Duodenal mucosa (tissue), 2 donors: ENCODE data around the gene FSIP1.

Experiments
- H3K27ac ChIP-seq: one replicate; pipeline ENCODE4 v1.7.0; 2013; ENCODE audit warnings: low read depth, low read length
- H3K27me3 ChIP-seq, 2 donors: one replicate each; pipeline ENCODE4 v1.7.0; 2013; ENCODE audit warnings: low read length in 2 of 2, control low read depth in 1 of 2; ENCODE audit not compliant: insufficient read depth in 2 of 2, control insufficient read depth in 1 of 2
- H3K36me3 ChIP-seq, 2 donors: one replicate each; pipeline ENCODE4 v1.7.0; 2013; ENCODE audit warnings: low read length in 2 of 2, control low read depth in 1 of 2; ENCODE audit not compliant: insufficient read depth in 2 of 2, control insufficient read depth in 1 of 2
- H3K4me1 ChIP-seq, 2 donors: one replicate each; pipeline ENCODE4 v1.7.0; 2013; ENCODE audit warnings: low read length in 2 of 2, control low read depth in 1 of 2; ENCODE audit not compliant: insufficient read depth in 2 of 2, control insufficient read depth in 1 of 2
- H3K4me3 ChIP-seq, 2 donors: one replicate each; pipeline ENCODE4 v1.7.0; 2013; ENCODE audit warnings: low read length in 2 of 2, low read depth in 1 of 2
- H3K9ac ChIP-seq, 2 donors: one replicate each; pipeline ENCODE4 v1.7.0; 2013; ENCODE audit warnings: low read length in 2 of 2, low read depth in 1 of 2
- H3K9me3 ChIP-seq, 2 donors: one replicate each; pipeline ENCODE4 v1.7.0; 2013; ENCODE audit warnings: low read length in 2 of 2, control low read depth in 1 of 2; ENCODE audit not compliant: control insufficient read depth in 1 of 2

The FSIP1 gene

DNA sequence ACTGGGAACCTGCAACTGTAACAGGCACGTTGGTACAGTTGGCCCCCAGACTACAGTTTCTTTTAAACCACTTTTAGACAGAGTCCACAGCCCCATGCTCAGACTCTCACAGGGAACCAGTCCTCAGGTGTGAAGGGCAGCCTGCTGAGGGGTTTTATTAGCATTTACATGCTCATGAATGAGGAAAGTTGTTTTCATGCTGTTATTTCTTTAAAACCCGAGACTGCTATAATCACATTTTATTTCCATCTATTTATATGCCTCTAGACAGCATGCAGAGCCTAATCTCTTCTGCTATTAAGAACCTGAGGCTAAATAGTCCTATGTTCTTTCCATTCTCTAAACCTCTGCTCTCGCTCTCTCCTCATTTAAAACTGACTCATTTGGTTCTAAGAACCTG lies 26.3 kb upstream of the FSIP1 start:
- no peaks in the 10 kb centered on the region for H3K36me3 ChIP-seq
- no peak overlapping the region for H3K9ac ChIP-seq
- H3K4me3 ChIP-seq = no peak overlapping the region
- H3K27me3 ChIP-seq = no peaks in the 10 kb centered on the region
- H3K9me3 ChIP-seq = no peaks in the 10 kb centered on the region
- H3K4me1 ChIP-seq = no peaks in the 10 kb centered on the region
- no peak overlapping the region for H3K27ac ChIP-seq

DNA sequence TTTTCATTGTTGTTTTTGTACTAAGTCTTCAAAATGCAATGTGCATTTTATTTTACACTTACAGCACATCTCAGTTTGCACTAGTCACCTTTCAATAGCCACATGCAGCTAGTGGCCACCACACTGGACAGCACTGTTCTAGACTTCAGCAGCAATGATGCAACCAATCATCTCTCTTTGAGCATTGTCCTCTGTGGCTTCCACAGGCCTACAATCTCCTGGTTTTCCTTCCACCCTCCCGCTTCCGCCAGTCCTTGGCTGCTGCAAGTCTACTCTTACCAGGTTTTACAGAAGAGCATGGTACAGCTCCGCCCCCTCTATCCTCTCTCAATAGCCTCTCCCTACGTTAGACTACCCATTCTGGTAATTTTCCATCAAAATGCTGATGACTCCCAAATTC lies 25.1 kb upstream of the FSIP1 start:
- H3K27ac ChIP-seq = no peak overlapping the region
- no peak overlapping the region for H3K4me3 ChIP-seq
- no peaks in the 10 kb centered on the region for H3K9me3 ChIP-seq
- no peaks in the 10 kb centered on the region for H3K4me1 ChIP-seq
- no peaks in the 10 kb centered on the region for H3K36me3 ChIP-seq
- no peak overlapping the region for H3K9ac ChIP-seq
- H3K27me3 ChIP-seq = no peaks in the 10 kb centered on the region

- no peaks in the 10 kb centered on the region for H3K27me3 ChIP-seq
- no peaks in the 10 kb centered on the region for H3K9me3 ChIP-seq
- H3K4me3 ChIP-seq = no peak overlapping the region
- no peak overlapping the region for H3K27ac ChIP-seq
- H3K9ac ChIP-seq = no peak overlapping the region
- no peaks in the 10 kb centered on the region for H3K4me1 ChIP-seq
- no peaks in the 10 kb centered on the region for H3K36me3 ChIP-seq
Measured at GRCh38 chr15:39804026-39804425, 21.4 kb upstream of the FSIP1 start.

DNA sequence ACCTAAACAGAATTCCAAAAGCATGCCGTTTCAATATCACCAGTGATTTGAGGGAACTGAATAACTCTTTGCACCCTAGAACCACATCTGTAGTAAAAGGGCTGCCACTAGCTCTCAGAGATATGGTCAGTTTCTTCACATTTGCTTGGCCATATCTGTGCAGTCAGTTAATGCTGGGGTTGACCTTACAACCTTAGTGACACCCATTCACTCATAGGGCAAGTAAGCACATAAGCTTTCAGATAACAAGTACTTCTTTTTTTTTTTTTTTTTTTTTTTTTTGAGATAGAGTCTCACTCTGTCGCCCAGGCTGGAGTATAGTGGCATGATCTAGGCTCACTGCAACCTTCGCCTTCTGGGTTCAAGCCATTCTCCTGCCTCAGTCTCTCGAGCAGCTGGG lies 20.4 kb upstream of the FSIP1 start:
- no peak overlapping the region for H3K27ac ChIP-seq
- no peaks in the 10 kb centered on the region for H3K4me1 ChIP-seq
- H3K9me3 ChIP-seq = no peaks in the 10 kb centered on the region
- H3K9ac ChIP-seq = no peak overlapping the region
- no peak overlapping the region for H3K4me3 ChIP-seq
- no peaks in the 10 kb centered on the region for H3K36me3 ChIP-seq
- H3K27me3 ChIP-seq = no peaks in the 10 kb centered on the region

DNA sequence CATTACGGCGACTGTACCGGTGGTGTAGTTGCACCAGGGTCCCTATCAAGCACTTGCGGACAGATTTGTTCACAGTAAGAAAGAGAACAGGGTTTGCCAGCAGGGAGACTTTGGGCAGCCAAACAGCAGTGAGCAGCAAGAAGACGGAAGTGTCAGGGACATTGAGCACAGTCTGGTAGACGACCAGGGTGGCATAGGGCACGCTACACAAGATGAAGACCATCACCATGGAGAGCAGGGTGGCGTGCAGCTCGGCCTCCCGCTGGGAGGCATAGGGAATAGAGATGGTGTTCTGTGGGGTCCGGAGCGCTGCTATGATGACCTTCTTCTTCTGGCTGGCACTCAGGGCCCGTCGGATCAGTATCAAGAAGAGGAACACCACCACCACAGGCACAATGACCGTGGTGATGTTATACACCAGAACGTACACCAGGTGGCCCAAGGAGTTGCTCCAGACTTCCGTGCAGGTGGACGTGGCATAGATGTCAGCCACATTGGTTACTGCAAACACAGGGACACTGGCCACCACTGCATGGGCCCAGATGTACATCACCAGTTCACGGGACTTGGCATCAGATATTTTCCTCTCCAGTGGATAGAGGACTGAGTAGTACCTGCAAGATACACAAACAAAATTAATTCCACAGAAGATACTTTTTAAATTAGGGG lies 19.1 kb upstream of the FSIP1 start:
- Histone ChIP-seq H3K27ac (no peak overlapping the region), H3K4me1 (no peaks in the 10 kb centered on the region), H3K27me3 (no peaks in the 10 kb centered on the region), H3K4me3 (no peak overlapping the region), H3K9me3 (no peaks in the 10 kb centered on the region), H3K36me3 (no peaks in the 10 kb centered on the region), H3K9ac (no peak overlapping the region)

- Histone ChIP-seq H3K9ac (no peak overlapping the region), H3K27me3 (no peaks in the 10 kb centered on the region), H3K4me1 (no peaks in the 10 kb centered on the region), H3K36me3 (no peaks in the 10 kb centered on the region), H3K4me3 (no peak overlapping the region), H3K9me3 (no peaks in the 10 kb centered on the region), H3K27ac (no peak overlapping the region)
Measured at GRCh38 chr15:39799552-39800011, 16.9 kb upstream of the FSIP1 start.

DNA sequence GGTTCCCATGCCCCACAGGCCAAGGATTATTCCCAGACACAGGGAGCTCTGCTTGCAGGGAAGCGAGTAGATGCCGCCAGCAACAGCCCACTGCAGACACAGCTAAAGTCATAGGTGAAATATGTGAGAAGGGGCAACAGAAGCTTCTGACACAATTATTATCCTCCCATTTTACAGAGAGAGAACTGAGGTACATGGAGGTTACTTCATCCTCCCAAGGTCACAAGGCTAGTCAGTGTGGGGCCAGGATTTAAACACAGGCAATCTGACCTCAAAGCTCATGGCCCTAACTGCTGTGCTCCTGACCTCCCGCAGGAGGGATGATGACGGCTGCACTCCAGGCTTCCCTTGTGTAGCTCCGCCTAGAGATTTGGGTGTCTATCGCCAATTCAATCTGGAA lies 15.7 kb upstream of the FSIP1 start:
- Histone ChIP-seq H3K36me3 (no peaks in the 10 kb centered on the region), H3K4me1 (no peaks in the 10 kb centered on the region), H3K9me3 (no peaks in the 10 kb centered on the region), H3K27ac (no peak overlapping the region), H3K9ac (no peak overlapping the region), H3K4me3 (no peak overlapping the region), H3K27me3 (no peaks in the 10 kb centered on the region)

GRCh38 chr15:39797407-39797806 lies 14.8 kb upstream of the FSIP1 start:
- Histone ChIP-seq H3K4me1 (no peaks in the 10 kb centered on the region), H3K9ac (no peak overlapping the region), H3K9me3 (no peaks in the 10 kb centered on the region), H3K27ac (no peak overlapping the region), H3K27me3 (no peaks in the 10 kb centered on the region), H3K4me3 (no peak overlapping the region), H3K36me3 (no peaks in the 10 kb centered on the region)

GRCh38 chr15:39796601-39797000 lies 14.0 kb upstream of the FSIP1 start:
- H3K4me1 ChIP-seq = no peaks in the 10 kb centered on the region
- no peak overlapping the region for H3K27ac ChIP-seq
- H3K9me3 ChIP-seq = no peaks in the 10 kb centered on the region
- no peaks in the 10 kb centered on the region for H3K27me3 ChIP-seq
- no peak overlapping the region for H3K4me3 ChIP-seq
- H3K9ac ChIP-seq = no peak overlapping the region
- H3K36me3 ChIP-seq = no peaks in the 10 kb centered on the region

DNA sequence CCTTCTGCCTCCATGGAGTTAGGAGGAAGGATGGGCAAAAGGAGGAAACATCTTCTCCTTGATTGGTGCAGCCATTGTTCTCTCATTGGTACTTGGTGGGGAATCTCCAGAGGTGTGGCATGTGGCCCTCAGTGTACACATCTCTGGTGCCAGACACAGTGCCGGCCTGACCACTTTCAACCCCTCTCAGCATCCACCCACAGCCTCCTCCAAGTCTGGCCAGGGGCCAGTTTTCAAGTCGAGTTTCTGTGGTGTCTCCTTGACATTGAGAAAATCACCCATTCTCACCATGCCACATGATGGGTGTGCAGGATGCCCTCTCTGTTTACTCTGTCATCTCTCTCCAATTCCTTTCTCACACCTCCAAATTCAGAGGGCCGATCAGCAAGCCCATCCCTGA lies 12.8 kb upstream of the FSIP1 start:
- Histone ChIP-seq H3K36me3 (no peaks in the 10 kb centered on the region), H3K4me1 (no peaks in the 10 kb centered on the region), H3K4me3 (no peak overlapping the region), H3K27me3 (no peaks in the 10 kb centered on the region), H3K9ac (no peak overlapping the region), H3K27ac (no peak overlapping the region), H3K9me3 (no peaks in the 10 kb centered on the region)

- H3K27me3 ChIP-seq = no peaks in the 10 kb centered on the region
- H3K4me3 ChIP-seq = no peak overlapping the region
- no peak overlapping the region for H3K9ac ChIP-seq
- no peaks in the 10 kb centered on the region for H3K4me1 ChIP-seq
- H3K9me3 ChIP-seq = no peaks in the 10 kb centered on the region
- no peaks in the 10 kb centered on the region for H3K36me3 ChIP-seq
- H3K27ac ChIP-seq = no peak overlapping the region
Measured at GRCh38 chr15:39794954-39795353, 12.3 kb upstream of the FSIP1 start.
